ENCODE results near the gene TMEM79.
A peak's percentile ranks its signal among the peaks of the same experiment; 100 is the strongest.

The TMEM79 gene

GRCh38 chr1:156268336-156268735 is 15.8 kb upstream of the TMEM79 start:
- H3K9ac ChIP-seq (ENCODE audit: low read depth, low read length) = no peak overlapping the region
- H3K4me3 ChIP-seq (ENCODE audit: low read depth, low read length) = no peak overlapping the region
- H3K36me3 ChIP-seq (ENCODE audit: control insufficient read depth, insufficient read depth, low read length) = peaks cover 71% of the 10 kb centered on the region
- no peaks in the 10 kb centered on the region for H3K9me3 ChIP-seq (ENCODE audit: control insufficient read depth, insufficient read depth, low read length)
- no peaks in the 10 kb centered on the region for H3K4me1 ChIP-seq (ENCODE audit: control insufficient read depth, insufficient read depth, low read length)
- no peaks in the 10 kb centered on the region for H3K27me3 ChIP-seq (ENCODE audit: control insufficient read depth, insufficient read depth, low read length)

GRCh38 chr1:156270314-156270713 is 13.8 kb upstream of the TMEM79 start:
- H3K4me3 ChIP-seq (ENCODE audit: low read depth, low read length) = no peak overlapping the region
- H3K27me3 ChIP-seq (ENCODE audit: control insufficient read depth, insufficient read depth, low read length) = no peaks in the 10 kb centered on the region
- H3K4me1 ChIP-seq (ENCODE audit: control insufficient read depth, insufficient read depth, low read length) = no peaks in the 10 kb centered on the region
- peaks cover 77% of the 10 kb centered on the region for H3K36me3 ChIP-seq (ENCODE audit: control insufficient read depth, insufficient read depth, low read length)
- H3K9me3 ChIP-seq (ENCODE audit: control insufficient read depth, insufficient read depth, low read length) = no peaks in the 10 kb centered on the region
- no peak overlapping the region for H3K9ac ChIP-seq (ENCODE audit: low read depth, low read length)

GRCh38 chr1:156276532-156276931 is 7.6 kb upstream of the TMEM79 start:
- H3K4me3 ChIP-seq (ENCODE audit: low read depth, low read length) = no peak overlapping the region
- no peaks in the 10 kb centered on the region for H3K9me3 ChIP-seq (ENCODE audit: control insufficient read depth, insufficient read depth, low read length)
- H3K9ac ChIP-seq (ENCODE audit: low read depth, low read length) = no peak overlapping the region
- peaks cover 71% of the 10 kb centered on the region for H3K36me3 ChIP-seq (ENCODE audit: control insufficient read depth, insufficient read depth, low read length)
- H3K27me3 ChIP-seq (ENCODE audit: control insufficient read depth, insufficient read depth, low read length) = no peaks in the 10 kb centered on the region
- no peaks in the 10 kb centered on the region for H3K4me1 ChIP-seq (ENCODE audit: control insufficient read depth, insufficient read depth, low read length)

GRCh38 chr1:156276966-156277381 is 7.2 kb upstream of the TMEM79 start:
- H3K9ac ChIP-seq (ENCODE audit: low read depth, low read length) = no peak overlapping the region
- no peaks in the 10 kb centered on the region for H3K27me3 ChIP-seq (ENCODE audit: control insufficient read depth, insufficient read depth, low read length)
- H3K9me3 ChIP-seq (ENCODE audit: control insufficient read depth, insufficient read depth, low read length) = no peaks in the 10 kb centered on the region
- H3K4me3 ChIP-seq (ENCODE audit: low read depth, low read length) = no peak overlapping the region
- H3K4me1 ChIP-seq (ENCODE audit: control insufficient read depth, insufficient read depth, low read length) = peaks cover 2% of the 10 kb centered on the region
- H3K36me3 ChIP-seq (ENCODE audit: control insufficient read depth, insufficient read depth, low read length) = peaks cover 67% of the 10 kb centered on the region

GRCh38 chr1:156279837-156280236 is 4.3 kb upstream of the TMEM79 start:
- H3K36me3 ChIP-seq (ENCODE audit: control insufficient read depth, insufficient read depth, low read length) = peaks cover 41% of the 10 kb centered on the region
- H3K4me3 ChIP-seq (ENCODE audit: low read depth, low read length) = no peak overlapping the region
- peaks cover 10% of the 10 kb centered on the region for H3K4me1 ChIP-seq (ENCODE audit: control insufficient read depth, insufficient read depth, low read length)
- H3K9me3 ChIP-seq (ENCODE audit: control insufficient read depth, insufficient read depth, low read length) = no peaks in the 10 kb centered on the region
- H3K27me3 ChIP-seq (ENCODE audit: control insufficient read depth, insufficient read depth, low read length) = no peaks in the 10 kb centered on the region
- H3K9ac ChIP-seq (ENCODE audit: low read depth, low read length) = no peak overlapping the region

- Histone ChIP-seq H3K27me3 (ENCODE audit: control insufficient read depth, insufficient read depth, low read length) (no peaks in the 10 kb centered on the region), H3K9ac (ENCODE audit: low read depth, low read length) (peak overlapping the region; percentile 71), H3K4me1 (ENCODE audit: control insufficient read depth, insufficient read depth, low read length) (peaks cover 10% of the 10 kb centered on the region), H3K36me3 (ENCODE audit: control insufficient read depth, insufficient read depth, low read length) (peaks cover 34% of the 10 kb centered on the region), H3K4me3 (ENCODE audit: low read depth, low read length) (peak overlapping the region; percentile 83), H3K9me3 (ENCODE audit: control insufficient read depth, insufficient read depth, low read length) (no peaks in the 10 kb centered on the region)
Observed at GRCh38 chr1:156281281-156281680, 2.8 kb upstream of the TMEM79 start.

- Histone ChIP-seq H3K9ac (ENCODE audit: low read depth, low read length) (peak overlapping the region; percentile 71), H3K9me3 (ENCODE audit: control insufficient read depth, insufficient read depth, low read length) (no peaks in the 10 kb centered on the region), H3K4me3 (ENCODE audit: low read depth, low read length) (peak overlapping the region; percentile 83), H3K4me1 (ENCODE audit: control insufficient read depth, insufficient read depth, low read length) (peaks cover 10% of the 10 kb centered on the region), H3K27me3 (ENCODE audit: control insufficient read depth, insufficient read depth, low read length) (no peaks in the 10 kb centered on the region), H3K36me3 (ENCODE audit: control insufficient read depth, insufficient read depth, low read length) (peaks cover 30% of the 10 kb centered on the region)
Observed at GRCh38 chr1:156281693-156282478, 2.2 kb upstream of the TMEM79 start.

- H3K36me3 ChIP-seq (ENCODE audit: control insufficient read depth, insufficient read depth, low read length) = peaks cover 24% of the 10 kb centered on the region
- peak within 1 kb of the TSS; percentile 89 for H3K9ac ChIP-seq (ENCODE audit: low read depth, low read length)
- no peaks in the 10 kb centered on the region for H3K9me3 ChIP-seq (ENCODE audit: control insufficient read depth, insufficient read depth, low read length)
- peak within 1 kb of the TSS; percentile 83 for H3K4me3 ChIP-seq (ENCODE audit: low read depth, low read length)
- no peaks in the 10 kb centered on the region for H3K27me3 ChIP-seq (ENCODE audit: control insufficient read depth, insufficient read depth, low read length)
- peaks cover 10% of the 10 kb centered on the region for H3K4me1 ChIP-seq (ENCODE audit: control insufficient read depth, insufficient read depth, low read length)
Observed at GRCh38 chr1:156282479-156283222, 1.5 kb upstream of the TMEM79 start, which contains the start of gene SMG5. TSS of gene SMG5 (minus strand) at chr1:156282825. CDS start at chr1:156282680, 145 bp downstream.

- Histone ChIP-seq H3K4me1 (ENCODE audit: control insufficient read depth, insufficient read depth, low read length) (peaks cover 10% of the 10 kb centered on the region), H3K9me3 (ENCODE audit: control insufficient read depth, insufficient read depth, low read length) (no peaks in the 10 kb centered on the region), H3K36me3 (ENCODE audit: control insufficient read depth, insufficient read depth, low read length) (peaks cover 15% of the 10 kb centered on the region), H3K4me3 (ENCODE audit: low read depth, low read length) (peak overlapping the region; percentile 83), H3K9ac (ENCODE audit: low read depth, low read length) (peak overlapping the region; percentile 89), H3K27me3 (ENCODE audit: control insufficient read depth, insufficient read depth, low read length) (no peaks in the 10 kb centered on the region)
Observed at GRCh38 chr1:156283521-156283920, 604 bp upstream of the TMEM79 start.

DNA sequence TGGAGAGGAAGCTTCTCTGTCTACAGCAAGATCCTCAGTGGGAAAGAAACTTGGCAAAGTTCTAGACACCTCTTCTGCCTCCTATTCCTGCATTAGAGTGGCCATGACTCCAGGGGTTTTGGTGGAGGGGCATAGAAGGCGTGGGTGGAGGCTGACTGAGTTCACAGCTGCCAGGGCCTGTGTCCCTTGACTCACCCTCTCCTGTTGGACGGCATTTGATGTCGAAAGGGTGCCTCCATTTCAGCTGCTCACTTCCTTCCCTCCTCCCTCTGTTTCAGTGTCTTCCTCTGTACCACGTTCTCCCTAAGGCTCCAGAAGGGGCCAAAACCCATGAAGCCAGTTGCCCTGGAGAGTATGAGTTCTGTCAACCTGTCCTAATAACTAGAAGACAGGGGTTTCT is 632 bp downstream of the TMEM79 start:
- H3K4me3 ChIP-seq (ENCODE audit: low read depth, low read length) = no peak overlapping the region
- H3K9me3 ChIP-seq (ENCODE audit: control insufficient read depth, insufficient read depth, low read length) = no peaks in the 10 kb centered on the region
- H3K27me3 ChIP-seq (ENCODE audit: control insufficient read depth, insufficient read depth, low read length) = no peaks in the 10 kb centered on the region
- H3K4me1 ChIP-seq (ENCODE audit: control insufficient read depth, insufficient read depth, low read length) = peaks cover 10% of the 10 kb centered on the region
- peaks cover 9% of the 10 kb centered on the region for H3K36me3 ChIP-seq (ENCODE audit: control insufficient read depth, insufficient read depth, low read length)
- H3K9ac ChIP-seq (ENCODE audit: low read depth, low read length) = no peak overlapping the region

DNA sequence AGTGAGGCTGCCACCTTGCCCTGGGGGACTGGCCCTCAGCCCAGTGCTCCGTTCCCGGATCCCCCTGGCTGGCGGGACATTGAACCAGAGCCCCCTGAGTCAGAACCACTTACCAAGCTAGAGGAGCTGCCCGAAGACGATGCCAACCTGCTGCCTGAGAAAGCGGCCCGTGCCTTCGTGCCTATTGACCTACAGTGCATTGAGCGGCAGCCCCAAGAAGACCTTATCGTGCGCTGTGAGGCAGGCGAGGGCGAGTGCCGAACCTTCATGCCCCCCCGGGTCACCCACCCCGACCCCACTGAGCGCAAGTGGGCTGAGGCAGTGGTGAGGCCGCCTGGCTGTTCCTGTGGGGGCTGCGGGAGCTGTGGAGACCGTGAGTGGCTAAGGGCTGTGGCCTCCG is 1.3 kb downstream of the TMEM79 start:
- H3K4me3 ChIP-seq (ENCODE audit: low read depth, low read length) = no peak overlapping the region
- no peaks in the 10 kb centered on the region for H3K27me3 ChIP-seq (ENCODE audit: control insufficient read depth, insufficient read depth, low read length)
- peaks cover 10% of the 10 kb centered on the region for H3K4me1 ChIP-seq (ENCODE audit: control insufficient read depth, insufficient read depth, low read length)
- no peaks in the 10 kb centered on the region for H3K9me3 ChIP-seq (ENCODE audit: control insufficient read depth, insufficient read depth, low read length)
- no peak overlapping the region for H3K9ac ChIP-seq (ENCODE audit: low read depth, low read length)
- H3K36me3 ChIP-seq (ENCODE audit: control insufficient read depth, insufficient read depth, low read length) = peaks cover 6% of the 10 kb centered on the region

- Histone ChIP-seq H3K4me1 (ENCODE audit: control insufficient read depth, insufficient read depth, low read length) (peaks cover 10% of the 10 kb centered on the region), H3K9me3 (ENCODE audit: control insufficient read depth, insufficient read depth, low read length) (no peaks in the 10 kb centered on the region), H3K36me3 (ENCODE audit: control insufficient read depth, insufficient read depth, low read length) (peaks cover 6% of the 10 kb centered on the region), H3K9ac (ENCODE audit: low read depth, low read length) (no peak overlapping the region), H3K4me3 (ENCODE audit: low read depth, low read length) (no peak overlapping the region), H3K27me3 (ENCODE audit: control insufficient read depth, insufficient read depth, low read length) (no peaks in the 10 kb centered on the region)
Observed at GRCh38 chr1:156286061-156286460, 1.9 kb downstream of the TMEM79 start.
